ENCODE measurements around the gene ADCK1. TPM values are rescaled to one million over a fixed set of nuclear protein-coding genes. Genes with fewer than 3 reads are reported as not detected.

Gene ADCK1
- polyA plus RNA-seq, 3 donors, result 3.7 to 33.0 (median 5.4) TPM

DNA sequence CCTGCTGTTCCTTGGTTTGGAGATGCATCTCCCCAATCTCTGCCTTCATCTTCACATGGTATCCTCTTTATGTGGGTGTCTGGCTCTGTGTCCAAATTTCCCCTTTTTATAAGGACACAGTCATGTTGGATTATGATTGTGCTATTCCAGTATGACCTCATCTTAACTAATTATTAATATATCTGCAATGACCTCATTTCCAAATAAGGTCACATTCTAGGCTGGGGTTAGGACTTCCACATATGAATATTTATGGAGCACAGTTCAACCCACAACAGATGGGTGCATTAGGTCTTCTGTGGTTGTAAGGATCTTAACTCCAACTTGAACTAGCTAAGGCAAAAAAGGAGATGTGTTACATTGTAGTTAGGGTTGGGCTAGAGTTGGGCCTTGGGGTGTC lies 69.4 kb downstream of the ADCK1 start:
- DNase-seq, result no peak
- intact Hi-C loops (cut with micrococcal nuclease), result loop anchor here in 1 of 2 donors (10.0 kb wide), 1 partner anchor 695 kb away; no protein-coding TSS in a partner anchor
- TF ChIP-seq, protein P1, sequence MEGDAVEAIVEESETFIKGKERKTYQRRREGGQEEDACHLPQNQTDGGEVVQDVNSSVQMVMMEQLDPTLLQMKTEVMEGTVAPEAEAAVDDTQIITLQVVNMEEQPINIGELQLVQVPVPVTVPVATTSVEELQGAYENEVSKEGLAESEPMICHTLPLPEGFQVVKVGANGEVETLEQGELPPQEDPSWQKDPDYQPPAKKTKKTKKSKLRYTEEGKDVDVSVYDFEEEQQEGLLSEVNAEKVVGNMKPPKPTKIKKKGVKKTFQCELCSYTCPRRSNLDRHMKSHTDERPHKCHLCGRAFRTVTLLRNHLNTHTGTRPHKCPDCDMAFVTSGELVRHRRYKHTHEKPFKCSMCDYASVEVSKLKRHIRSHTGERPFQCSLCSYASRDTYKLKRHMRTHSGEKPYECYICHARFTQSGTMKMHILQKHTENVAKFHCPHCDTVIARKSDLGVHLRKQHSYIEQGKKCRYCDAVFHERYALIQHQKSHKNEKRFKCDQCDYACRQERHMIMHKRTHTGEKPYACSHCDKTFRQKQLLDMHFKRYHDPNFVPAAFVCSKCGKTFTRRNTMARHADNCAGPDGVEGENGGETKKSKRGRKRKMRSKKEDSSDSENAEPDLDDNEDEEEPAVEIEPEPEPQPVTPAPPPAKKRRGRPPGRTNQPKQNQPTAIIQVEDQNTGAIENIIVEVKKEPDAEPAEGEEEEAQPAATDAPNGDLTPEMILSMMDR (IDR thresholded peaks at IDR 0.05), result no peak

DNA sequence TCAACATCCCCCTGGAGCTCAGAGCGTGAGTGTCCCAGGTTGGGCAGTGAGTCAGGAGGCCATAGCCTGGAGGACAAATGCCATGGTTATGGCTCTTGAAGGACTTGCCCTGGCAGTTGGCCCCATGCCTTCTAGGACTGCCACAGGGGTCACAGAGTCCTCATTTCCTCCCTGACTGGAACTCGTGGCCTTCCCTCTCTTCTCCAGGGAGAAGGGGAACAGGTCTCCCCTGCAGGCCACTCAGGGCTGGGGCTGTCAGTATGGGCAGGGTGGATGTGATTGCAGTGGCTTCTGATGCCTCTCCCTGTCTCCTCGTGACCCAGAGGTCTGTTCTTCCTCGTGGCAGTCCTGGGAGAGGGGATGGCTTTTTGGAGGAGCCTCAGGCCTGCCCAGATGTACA lies 70.7 kb downstream of the ADCK1 start:
- no peak overlapping the region for H2AFZ ChIP-seq (ENCODE audit: insufficient read depth, low read depth, low read length, poor library complexity, severe bottlenecking)
- peaks cover 12 to 26% (median 17%) of the 10 kb centered on the region in 7 donors for H3K9me3 Mint-ChIP-seq
- H3K4me1 Mint-ChIP-seq, result no peaks in the 10 kb centered on the region
- peaks cover 23 to 29% of the 10 kb centered on the region in 2 donors for H3K36me3 Mint-ChIP-seq
- H4K20me1 ChIP-seq (ENCODE audit: insufficient read depth, low read length), result no peaks in the 10 kb centered on the region
- no peak overlapping the region for H3K4me3 Mint-ChIP-seq
- H3K9ac ChIP-seq (ENCODE audit: insufficient read depth, low read length, poor library complexity, severe bottlenecking), result no peak overlapping the region
- 96% methylated on average over 4 of the region's 4 CpGs for WGBS (ENCODE audit: insufficient coverage)
- H3K36me3 ChIP-seq (replicated peaks in 1 of 2; ENCODE audit: control insufficient read depth in 1 of 2, insufficient read depth in 2 of 2, low read length in 2 of 2), result peaks cover 0 to 7% of the 10 kb centered on the region in 2 donors
- intact Hi-C loops (cut with micrococcal nuclease), result no loop called here
- no peak overlapping the region for H3K4me3 ChIP-seq (replicated peaks in 1 of 3; ENCODE audit: low read depth in 2 of 3, low read length in 3 of 3)
- no peak for DNase-seq
- H3K27me3 ChIP-seq (ENCODE audit: control insufficient read depth in 2 of 2, insufficient read depth in 2 of 2, low read length in 2 of 2), result no peaks in the 10 kb centered on the region
- H3K27me3 Mint-ChIP-seq (ENCODE audit: low read depth in 3 of 3), result peaks cover 0 to 1% (median 0%) of the 10 kb centered on the region in 3 donors
- H3K4me2 ChIP-seq (replicated peaks; ENCODE audit: extremely low read depth, low read length, poor library complexity, severe bottlenecking), result no peak overlapping the region
- H3K27ac ChIP-seq (ENCODE audit: low read depth in 1 of 2, low read length in 2 of 2), result no peak overlapping the region
- no peaks in the 10 kb centered on the region for H3K79me2 ChIP-seq (ENCODE audit: insufficient read depth, low read length)
- TF ChIP-seq, protein P1 (IDR thresholded peaks at IDR 0.05), result no peak
- no peaks in the 10 kb centered on the region for H3K4me1 ChIP-seq (ENCODE audit: control insufficient read depth in 1 of 2, insufficient read depth in 2 of 2, low read length in 2 of 2)
- peaks cover 12 to 22% of the 10 kb centered on the region in 2 donors for H3K9me3 ChIP-seq (replicated peaks in 1 of 2; ENCODE audit: control insufficient read depth in 1 of 2, insufficient read depth in 1 of 2, low read length in 2 of 2)
- peak overlapping the region in 2 of 7 donors; percentile 10 to 68 for H3K27ac Mint-ChIP-seq

More for the DNA sequence above, 69.4 kb downstream of the ADCK1 start:
- H3K4me3 ChIP-seq (replicated peaks in 1 of 3; ENCODE audit: low read depth in 2 of 3, low read length in 3 of 3), result no peak overlapping the region
- no peaks in the 10 kb centered on the region for H3K27me3 ChIP-seq (ENCODE audit: control insufficient read depth in 2 of 2, insufficient read depth in 2 of 2, low read length in 2 of 2)
- H3K4me2 ChIP-seq (replicated peaks; ENCODE audit: extremely low read depth, low read length, poor library complexity, severe bottlenecking), result no peak overlapping the region
- H3K4me1 Mint-ChIP-seq, result no peaks in the 10 kb centered on the region
- H3K9ac ChIP-seq (ENCODE audit: insufficient read depth, low read length, poor library complexity, severe bottlenecking), result no peak overlapping the region
- no peaks in the 10 kb centered on the region for H3K79me2 ChIP-seq (ENCODE audit: insufficient read depth, low read length)
- no peaks in the 10 kb centered on the region for H3K4me1 ChIP-seq (ENCODE audit: control insufficient read depth in 1 of 2, insufficient read depth in 2 of 2, low read length in 2 of 2)
- H3K9me3 ChIP-seq (replicated peaks in 1 of 2; ENCODE audit: control insufficient read depth in 1 of 2, insufficient read depth in 1 of 2, low read length in 2 of 2), result peaks cover 12 to 22% of the 10 kb centered on the region in 2 donors
- peaks cover 12 to 26% (median 14%) of the 10 kb centered on the region in 7 donors for H3K9me3 Mint-ChIP-seq
- peaks cover 0 to 2% (median 1%) of the 10 kb centered on the region in 3 donors for H3K27me3 Mint-ChIP-seq (ENCODE audit: low read depth in 3 of 3)
- H3K4me3 Mint-ChIP-seq, result no peak overlapping the region
- no peak overlapping the region for H2AFZ ChIP-seq (ENCODE audit: insufficient read depth, low read depth, low read length, poor library complexity, severe bottlenecking)
- no peak overlapping the region for H3K27ac Mint-ChIP-seq
- H4K20me1 ChIP-seq (ENCODE audit: insufficient read depth, low read length), result no peaks in the 10 kb centered on the region
- no peak overlapping the region for H3K27ac ChIP-seq (ENCODE audit: low read depth in 1 of 2, low read length in 2 of 2)
- peaks cover 0 to 7% of the 10 kb centered on the region in 2 donors for H3K36me3 ChIP-seq (replicated peaks in 1 of 2; ENCODE audit: control insufficient read depth in 1 of 2, insufficient read depth in 2 of 2, low read length in 2 of 2)
- H3K36me3 Mint-ChIP-seq, result peaks cover 30 to 31% of the 10 kb centered on the region in 2 donors
